ENCODE measurements around the gene PPP2R2D.

- TF ChIP-seq CTCF (IDR thresholded peaks at IDR 0.05): no peak
- TF ChIP-seq POLR2A (IDR thresholded peaks at IDR 0.05): no peak
Observed at GRCh38 chr10:131888186-131888604, 12.6 kb upstream of the PPP2R2D start.
